Measurements from ENCODE around the gene IL24. TPM values are rescaled to one million over a fixed set of nuclear protein-coding genes. Genes with fewer than 3 reads are reported as not detected.

The IL24 gene
- total RNA-seq, 1 experiment from 2014 or later: not detected

DNA sequence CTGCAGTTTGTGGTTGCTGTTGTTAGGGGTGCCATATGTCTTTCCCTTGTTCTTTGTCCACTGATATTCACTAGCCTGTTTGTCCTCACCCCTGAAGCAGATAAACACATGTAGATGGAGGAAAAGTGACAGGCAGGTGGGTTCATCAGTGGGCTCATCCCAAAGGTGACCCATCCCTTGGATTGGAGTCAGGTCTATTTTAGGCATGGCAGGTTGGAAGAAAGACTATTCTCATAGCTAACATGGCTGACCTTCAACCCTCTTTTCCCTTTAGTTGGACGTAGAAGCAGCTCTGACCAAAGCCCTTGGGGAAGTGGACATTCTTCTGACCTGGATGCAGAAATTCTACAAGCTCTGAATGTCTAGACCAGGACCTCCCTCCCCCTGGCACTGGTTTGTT lies 5.5 kb downstream of the IL24 start:
- H3K4me1 ChIP-seq (replicated peaks; ENCODE audit: insufficient read depth): peaks cover 28% of the 10 kb centered on the region
- no peak for TF ChIP-seq EZH2 (IDR thresholded peaks at IDR 0.05; ENCODE audit: low read depth)
- TF ChIP-seq CTCF (conservative IDR thresholded peaks at IDR 0.05): no peak
- no peaks in the 10 kb centered on the region for H3K9me3 ChIP-seq (ENCODE audit: insufficient read depth, low read depth)
- intact Hi-C loops (cut with micrococcal nuclease; ENCODE audit: unreplicated experiment): no loop called here
- no peaks in the 10 kb centered on the region for H4K20me1 ChIP-seq (ENCODE audit: insufficient read depth)
- DNase-seq: no peak
- no peaks in the 10 kb centered on the region for H3K27me3 ChIP-seq (ENCODE audit: insufficient read depth, low read depth)
- no TSS peak for BruUV-seq (replicated peaks)
- H3K27ac ChIP-seq: no peak overlapping the region
- no peaks in the 10 kb centered on the region for H3K36me3 ChIP-seq (ENCODE audit: low read depth)
- ChIA-PET CTCF (no interaction called here), POLR2A (ENCODE audit: unreplicated experiment) (no interaction called here)
- H3F3A ChIP-seq (ENCODE audit: insufficient read depth, low read depth): peaks cover 13% of the 10 kb centered on the region; the same call in 1 of the 2 replicates
- no peak overlapping the region for H3K4me2 ChIP-seq
- no peaks in the 10 kb centered on the region for H3K9me2 ChIP-seq (ENCODE audit: insufficient read depth)
- H3K79me2 ChIP-seq (ENCODE audit: low read depth): no peaks in the 10 kb centered on the region
- no peak overlapping the region for H3K4me3 ChIP-seq
- no peak overlapping the region for H2AFZ ChIP-seq

- Histone ChIP-seq H3K9me2 (ENCODE audit: insufficient read depth) (no peaks in the 10 kb centered on the region), H3K4me3 (no peak overlapping the region), H3K27ac (no peak overlapping the region), H4K20me1 (ENCODE audit: insufficient read depth) (no peaks in the 10 kb centered on the region), H3K4me2 (no peak overlapping the region), H3K79me2 (ENCODE audit: low read depth) (no peaks in the 10 kb centered on the region), H3K4me1 (replicated peaks; ENCODE audit: insufficient read depth) (peaks cover 24% of the 10 kb centered on the region), H3K9me3 (ENCODE audit: insufficient read depth, low read depth) (no peaks in the 10 kb centered on the region), H3F3A (ENCODE audit: insufficient read depth, low read depth) (peaks cover 18% of the 10 kb centered on the region; the same call in 1 of the 2 replicates), H2AFZ (no peak overlapping the region), H3K36me3 (ENCODE audit: low read depth) (no peaks in the 10 kb centered on the region), H3K27me3 (ENCODE audit: insufficient read depth, low read depth) (no peaks in the 10 kb centered on the region)
- no peak for DNase-seq
- no TSS peak for BruUV-seq (replicated peaks)
- ChIA-PET CTCF (no interaction called here), POLR2A (ENCODE audit: unreplicated experiment) (no interaction called here)
- intact Hi-C loops (cut with micrococcal nuclease; ENCODE audit: unreplicated experiment): no loop called here
- TF ChIP-seq EZH2 (IDR thresholded peaks at IDR 0.05; ENCODE audit: low read depth) (no peak), CTCF (conservative IDR thresholded peaks at IDR 0.05) (no peak)
These were observed 6.4 kb downstream of the IL24 start for GRCh38 chr1:206903687-206904086.

GRCh38 chr1:206904423-206905142 lies 7.3 kb downstream of the IL24 start:
- TF ChIP-seq EZH2 (IDR thresholded peaks at IDR 0.05; ENCODE audit: low read depth): no peak
- TF ChIP-seq CTCF (conservative IDR thresholded peaks at IDR 0.05): no peak
- intact Hi-C loops (cut with micrococcal nuclease; ENCODE audit: unreplicated experiment): loop anchor here (1.0 kb wide), 1 partner anchor 9 kb away; no protein-coding TSS in a partner anchor
- no peaks in the 10 kb centered on the region for H3K36me3 ChIP-seq (ENCODE audit: low read depth)
- no TSS peak for BruUV-seq (replicated peaks)
- CTCF ChIA-PET: no interaction called here
- DNase-seq: no peak
- H3K9me3 ChIP-seq (ENCODE audit: insufficient read depth, low read depth): no peaks in the 10 kb centered on the region
- H3K4me2 ChIP-seq: no peak overlapping the region
- H3K27ac ChIP-seq: no peak overlapping the region
- H3K79me2 ChIP-seq (ENCODE audit: low read depth): no peaks in the 10 kb centered on the region
- H3F3A ChIP-seq (ENCODE audit: insufficient read depth, low read depth): peaks cover 23% of the 10 kb centered on the region; the same call in 1 of the 2 replicates
- no peak overlapping the region for H3K4me3 ChIP-seq
- H3K9me2 ChIP-seq (ENCODE audit: insufficient read depth): no peaks in the 10 kb centered on the region
- no peak overlapping the region for H2AFZ ChIP-seq
- no peaks in the 10 kb centered on the region for H3K27me3 ChIP-seq (ENCODE audit: insufficient read depth, low read depth)
- POLR2A ChIA-PET (ENCODE audit: unreplicated experiment): interaction anchor here (0.6 kb wide), 1 partner anchor 121 kb away, joined by 4 read pairs; no protein-coding TSS in a partner anchor
- H3K4me1 ChIP-seq (replicated peaks; ENCODE audit: insufficient read depth): peaks cover 23% of the 10 kb centered on the region
- no peaks in the 10 kb centered on the region for H4K20me1 ChIP-seq (ENCODE audit: insufficient read depth)

Measured in PC-9 (cell line).